HepG2 (cell line): ENCODE measurements around the gene MAPK9.

Experiments
- EP300 ChIP-seq, 3 experiments: sonication (generic) in 1 of 3; formaldehyde crosslinking in 1 of 3; IDR thresholded peaks; 2 replicates each; pipeline versions ENCODE4 v1.5.1 to v1.6.1; 2011 to 2020; ENCODE audit warnings: low read depth in 2 of 3, low read length in 2 of 3, borderline replicate concordance in 1 of 3, improper control_type of control experiment in 1 of 3, mild to moderate bottlenecking in 1 of 3, missing genetic modification reagents in 1 of 3, moderate library complexity in 1 of 3
- JUND ChIP-seq: sonication (generic); formaldehyde crosslinking; IDR thresholded peaks from 2 replicates; pipeline ENCODE4 v1.8.0; 2022; ENCODE audit warnings: mild to moderate bottlenecking, missing genetic modification reagents
- MYC ChIP-seq: sonication (generic); formaldehyde crosslinking; IDR thresholded peaks from 2 replicates; pipeline ENCODE4 v1.9.0; 2021; ENCODE audit warnings: missing genetic modification reagents, borderline replicate concordance
- PTBP1 ChIP-seq: fragments of 200-400 bp; formaldehyde crosslinking; IDR thresholded peaks from 2 replicates; pipeline ENCODE4 v1.6.1; 2018; ENCODE audit warnings: low read length, low read depth; ENCODE audit not compliant: poor library complexity, severe bottlenecking
- SMC3 ChIP-seq: IDR thresholded peaks from 2 replicates; pipeline ENCODE4 v1.6.1; 2011; ENCODE audit warnings: low read length, improper control_type of control experiment
- TCF12 ChIP-seq, 2 experiments: fragments of 450-650 bp in 1 of 2; sonication (generic) in 1 of 2; formaldehyde crosslinking in 1 of 2; IDR thresholded peaks; 2 replicates each; pipeline versions ENCODE4 v1.6.1 to v1.8.0; 2017 to 2022; ENCODE audit warnings: antibody characterized with exemption in 1 of 2, mild to moderate bottlenecking in 1 of 2, missing genetic modification reagents in 1 of 2, moderate library complexity in 1 of 2
- TF ChIP-seq, protein P1 (sequence below): sonication (generic); formaldehyde crosslinking; IDR thresholded peaks from 2 replicates; pipeline ENCODE4 v1.5.0; 2020; ENCODE audit warnings: mild to moderate bottlenecking, missing genetic modification reagents, moderate library complexity
- TF ChIP-seq, protein P2 (sequence below): sonication (generic); formaldehyde crosslinking; IDR thresholded peaks from 2 replicates; pipeline ENCODE4 v1.5.0; 2020; ENCODE audit warnings: missing genetic modification reagents

DNA sequence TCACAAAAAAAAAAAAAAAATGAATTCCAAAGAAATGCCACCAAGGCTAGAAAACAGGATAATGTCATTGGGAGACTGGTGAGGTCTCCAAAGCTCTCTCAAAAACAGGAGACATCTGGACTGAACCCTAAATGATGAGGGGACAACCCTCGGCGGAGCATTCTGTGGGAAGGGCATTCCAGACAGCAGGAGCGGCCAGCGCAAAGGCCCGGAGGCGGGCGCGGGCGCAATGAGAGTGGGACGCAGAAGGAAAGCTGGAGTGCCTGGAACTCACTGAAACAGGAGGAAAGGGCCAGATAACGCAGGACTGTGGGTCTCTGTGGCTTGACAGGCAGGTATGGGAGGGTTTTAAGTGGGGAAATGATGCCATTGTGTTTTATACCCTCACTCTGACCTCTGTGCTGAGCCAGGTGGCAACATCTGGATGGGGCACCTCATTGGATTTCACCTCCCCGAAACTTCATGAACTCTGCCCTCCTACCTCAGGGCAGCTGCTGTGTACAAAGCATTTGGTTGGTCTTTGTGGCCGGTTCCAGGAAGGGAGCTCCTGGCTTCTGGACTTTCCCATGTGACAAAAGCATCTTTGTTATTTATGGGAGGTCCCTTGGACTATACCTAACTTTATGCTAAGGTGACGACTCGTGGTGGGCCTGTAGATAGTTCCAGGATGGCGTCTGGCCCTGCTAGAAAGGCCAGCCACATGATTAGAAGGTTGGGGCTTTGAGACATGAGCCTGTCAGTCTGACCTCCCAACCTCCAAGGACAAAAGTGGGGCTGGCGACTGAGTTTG is 11.5 kb upstream of the MAPK9 start:
- TF ChIP-seq PTBP1 (no peak), SMC3 (no peak), EP300 (IDR thresholded peaks at IDR 0.05; ENCODE audit: low read depth in 2 of 2, low read length in 2 of 2) (no peak), EP300 (CRISPR knock-in tag; IDR thresholded peaks at IDR 0.05; ENCODE audit: borderline replicate concordance) (no peak), JUND (CRISPR knock-in tag) (no peak), MYC (CRISPR knock-in tag) (no peak), TCF12 (IDR thresholded peaks at IDR 0.05) (no peak), TCF12 (CRISPR knock-in tag; IDR thresholded peaks at IDR 0.05) (no peak)
- TF ChIP-seq, protein P1, sequence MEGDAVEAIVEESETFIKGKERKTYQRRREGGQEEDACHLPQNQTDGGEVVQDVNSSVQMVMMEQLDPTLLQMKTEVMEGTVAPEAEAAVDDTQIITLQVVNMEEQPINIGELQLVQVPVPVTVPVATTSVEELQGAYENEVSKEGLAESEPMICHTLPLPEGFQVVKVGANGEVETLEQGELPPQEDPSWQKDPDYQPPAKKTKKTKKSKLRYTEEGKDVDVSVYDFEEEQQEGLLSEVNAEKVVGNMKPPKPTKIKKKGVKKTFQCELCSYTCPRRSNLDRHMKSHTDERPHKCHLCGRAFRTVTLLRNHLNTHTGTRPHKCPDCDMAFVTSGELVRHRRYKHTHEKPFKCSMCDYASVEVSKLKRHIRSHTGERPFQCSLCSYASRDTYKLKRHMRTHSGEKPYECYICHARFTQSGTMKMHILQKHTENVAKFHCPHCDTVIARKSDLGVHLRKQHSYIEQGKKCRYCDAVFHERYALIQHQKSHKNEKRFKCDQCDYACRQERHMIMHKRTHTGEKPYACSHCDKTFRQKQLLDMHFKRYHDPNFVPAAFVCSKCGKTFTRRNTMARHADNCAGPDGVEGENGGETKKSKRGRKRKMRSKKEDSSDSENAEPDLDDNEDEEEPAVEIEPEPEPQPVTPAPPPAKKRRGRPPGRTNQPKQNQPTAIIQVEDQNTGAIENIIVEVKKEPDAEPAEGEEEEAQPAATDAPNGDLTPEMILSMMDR (CRISPR knock-in tag): no peak
- TF ChIP-seq, protein P2, sequence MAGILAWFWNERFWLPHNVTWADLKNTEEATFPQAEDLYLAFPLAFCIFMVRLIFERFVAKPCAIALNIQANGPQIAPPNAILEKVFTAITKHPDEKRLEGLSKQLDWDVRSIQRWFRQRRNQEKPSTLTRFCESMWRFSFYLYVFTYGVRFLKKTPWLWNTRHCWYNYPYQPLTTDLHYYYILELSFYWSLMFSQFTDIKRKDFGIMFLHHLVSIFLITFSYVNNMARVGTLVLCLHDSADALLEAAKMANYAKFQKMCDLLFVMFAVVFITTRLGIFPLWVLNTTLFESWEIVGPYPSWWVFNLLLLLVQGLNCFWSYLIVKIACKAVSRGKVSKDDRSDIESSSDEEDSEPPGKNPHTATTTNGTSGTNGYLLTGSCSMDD: no peak
